Measurements from ENCODE around the gene AP1S1. TPM values are rescaled to one million over a fixed set of nuclear protein-coding genes. Genes with fewer than 3 reads are reported as not detected.
A peak's percentile ranks its signal among the peaks of the same experiment; 100 is the strongest.
"Not testable (repeated sequence)": the region's sequence is repeated elsewhere in the genome, so short reads cannot be mapped to it uniquely, and the experiment has no call there.

Gene AP1S1
- polyA plus RNA-seq, 6 donors from 2014 or later = 3.7 to 10.3 (median 4.9) TPM

DNA sequence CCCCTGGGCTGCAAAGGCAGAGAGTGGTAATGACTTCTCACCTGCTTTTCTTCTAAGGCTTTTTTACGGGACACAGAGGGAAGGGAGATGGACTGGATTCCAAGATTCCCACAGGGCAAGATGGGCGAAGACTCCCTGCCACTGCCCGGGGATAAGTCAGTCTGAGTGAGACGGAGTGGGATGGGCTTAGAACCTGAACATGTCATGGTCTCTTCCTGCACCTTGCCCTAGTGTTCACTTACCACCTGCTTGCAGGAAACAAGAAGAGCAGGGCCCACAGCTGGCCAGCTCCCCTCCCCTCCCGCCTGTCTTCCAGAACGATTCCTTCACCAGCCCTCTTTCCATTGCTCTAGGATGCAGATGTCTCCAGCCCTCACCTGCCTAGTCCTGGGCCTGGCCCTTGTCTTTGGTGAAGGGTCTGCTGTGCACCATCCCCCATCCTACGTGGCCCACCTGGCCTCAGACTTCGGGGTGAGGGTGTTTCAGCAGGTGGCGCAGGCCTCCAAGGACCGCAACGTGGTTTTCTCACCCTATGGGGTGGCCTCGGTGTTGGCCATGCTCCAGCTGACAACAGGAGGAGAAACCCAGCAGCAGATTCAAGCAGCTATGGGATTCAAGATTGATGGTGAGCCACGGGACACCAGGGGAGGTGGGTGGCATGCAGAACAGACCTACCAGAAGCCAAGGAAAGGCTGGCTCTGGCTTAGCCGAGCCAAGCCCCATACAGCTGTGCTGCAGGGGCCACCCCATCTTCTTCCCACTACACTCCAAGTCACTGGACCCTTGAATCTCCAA, 26.0 kb upstream of the AP1S1 start:
- no peaks in the 10 kb centered on the region for H3K36me3 Mint-ChIP-seq
- peaks cover 14 to 30% (median 30%) of the 10 kb centered on the region in 3 donors for H3K4me1 Mint-ChIP-seq
- H3K4me3 Mint-ChIP-seq = no peak overlapping the region
- DNase-seq = no peak
- peaks cover 19 to 65% (median 63%) of the 10 kb centered on the region in 3 donors for H3K27me3 Mint-ChIP-seq
- H3K9me3 Mint-ChIP-seq = peaks cover 0 to 1% (median 0%) of the 10 kb centered on the region in 7 donors
- ATAC-seq (ENCODE audit: low read depth in 2 of 2) = no peak
- no peak overlapping the region for H3K27ac Mint-ChIP-seq

DNA sequence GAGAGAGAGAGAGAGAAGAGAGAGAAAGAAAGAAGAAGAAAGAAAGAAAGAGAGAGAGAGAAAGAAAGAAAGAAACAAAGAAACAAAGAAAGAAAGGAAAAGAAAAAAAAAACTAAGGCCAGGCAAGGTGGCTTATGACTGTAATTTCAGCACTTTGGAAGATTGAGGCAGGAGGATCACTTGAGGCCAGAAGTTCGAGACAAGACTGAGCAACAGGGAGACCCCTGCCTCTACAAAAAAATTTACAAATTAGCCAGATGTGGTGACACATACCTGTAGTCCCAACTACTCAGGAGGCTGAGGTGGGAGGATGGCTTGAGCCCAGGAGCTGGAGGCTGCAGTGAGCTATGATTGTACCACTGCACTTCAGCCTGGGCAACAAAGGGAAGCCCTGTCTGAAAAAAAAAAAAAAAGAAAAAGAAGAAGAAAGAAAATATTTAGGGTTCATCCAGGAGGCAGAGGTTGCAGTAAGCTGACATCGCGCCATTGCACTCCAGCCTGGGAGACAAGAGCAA, 24.6 kb upstream of the AP1S1 start:
- Mint-ChIP-seq H3K27ac (no peak overlapping the region), H3K4me3 (no peak overlapping the region), H3K9me3 (peaks cover 0 to 1% (median 0%) of the 10 kb centered on the region in 7 donors), H3K27me3 (peaks cover 21 to 74% (median 74%) of the 10 kb centered on the region in 3 donors), H3K36me3 (no peaks in the 10 kb centered on the region), H3K4me1 (peaks cover 14 to 29% (median 25%) of the 10 kb centered on the region in 3 donors)
- no peak for ATAC-seq (ENCODE audit: low read depth in 2 of 2)
- no peak for DNase-seq

DNA sequence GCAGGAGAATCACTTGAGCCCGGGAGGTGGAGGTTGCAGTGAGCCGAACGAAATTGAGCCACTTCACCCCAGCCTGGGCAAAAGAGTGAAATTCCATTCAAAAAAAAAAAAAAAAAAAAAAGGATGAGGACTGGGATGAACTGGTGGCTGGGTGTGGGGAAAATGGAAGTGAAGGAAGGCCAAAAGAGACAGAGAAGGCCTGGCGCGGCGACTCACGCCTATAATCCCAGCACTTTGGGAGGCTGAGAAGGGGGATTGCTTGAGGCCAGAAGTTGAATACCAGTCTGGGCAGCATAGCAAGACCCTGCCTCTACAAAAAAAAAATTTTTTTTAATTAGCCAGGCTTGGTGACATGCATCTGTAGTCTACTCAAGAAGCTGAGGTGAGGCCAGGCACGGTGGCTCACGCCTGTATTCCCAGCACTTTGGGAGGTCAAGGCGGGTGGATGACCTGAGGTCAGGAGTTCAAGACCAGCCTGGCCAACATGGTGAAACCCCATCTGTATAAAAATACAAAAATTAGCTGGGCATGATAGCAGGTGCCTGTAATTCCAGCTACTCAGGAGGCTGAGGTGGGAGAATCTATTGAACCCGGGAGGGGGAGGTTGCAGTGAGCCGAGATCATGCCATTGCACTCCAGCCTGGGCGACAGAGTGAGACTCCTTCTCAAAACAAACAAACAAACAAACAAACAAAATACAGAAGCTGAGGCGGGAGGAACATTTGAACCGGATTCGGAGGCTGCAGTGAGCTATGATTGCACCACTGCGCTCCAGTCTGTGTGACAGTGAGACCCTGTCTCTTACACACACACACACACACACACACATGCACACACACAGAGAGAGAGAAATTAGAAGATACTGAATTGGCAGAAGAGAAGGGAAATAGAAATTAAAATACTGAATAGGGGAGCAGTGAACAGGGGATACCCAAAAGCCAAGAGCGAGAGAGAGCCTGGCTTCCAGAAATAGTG, 21.4 kb upstream of the AP1S1 start:
- H3K4me1 Mint-ChIP-seq; H3K36me3 Mint-ChIP-seq; DNase-seq; H3K27ac Mint-ChIP-seq; H3K9me3 Mint-ChIP-seq; ATAC-seq (ENCODE audit: low read depth in 2 of 2): not testable (repeated sequence)
- Mint-ChIP-seq H3K27me3 (peaks cover 16 to 80% (median 76%) of the 10 kb centered on the region in 3 donors), H3K4me3 (peak overlapping the region in 1 of 8 donors; percentile 60)

DNA sequence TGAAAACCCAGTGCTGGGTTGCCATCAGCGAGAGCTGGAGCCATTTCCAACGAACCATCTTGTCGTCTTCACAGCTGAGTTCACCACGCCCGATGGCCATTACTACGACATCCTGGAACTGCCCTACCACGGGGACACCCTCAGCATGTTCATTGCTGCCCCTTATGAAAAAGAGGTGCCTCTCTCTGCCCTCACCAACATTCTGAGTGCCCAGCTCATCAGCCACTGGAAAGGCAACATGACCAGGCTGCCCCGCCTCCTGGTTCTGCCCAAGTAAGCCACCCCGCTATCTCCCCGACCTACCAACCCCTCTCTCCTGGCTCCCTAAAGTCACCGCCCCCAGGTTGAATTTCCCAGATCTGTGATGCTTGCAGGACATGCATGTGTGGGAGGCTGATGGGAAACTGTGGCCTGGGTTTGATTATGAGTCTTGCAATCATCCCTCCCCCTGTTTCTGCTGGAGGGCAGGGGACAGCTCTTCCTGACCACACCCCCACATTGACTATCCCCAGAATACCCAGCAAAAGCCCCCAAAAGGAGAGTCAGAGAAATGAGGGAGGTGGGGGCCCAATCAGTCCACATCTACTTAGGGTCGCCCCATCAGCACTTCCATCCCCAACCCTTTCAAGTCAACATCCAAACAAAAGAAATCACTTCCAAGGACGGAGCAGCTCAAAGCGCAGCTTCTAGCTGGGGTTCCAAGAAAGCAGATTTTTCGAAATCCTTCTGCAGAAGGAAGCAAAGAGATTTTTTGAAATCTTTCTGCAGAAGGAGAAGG, 20.5 kb upstream of the AP1S1 start:
- H3K27me3 Mint-ChIP-seq = peaks cover 16 to 83% (median 74%) of the 10 kb centered on the region in 3 donors
- no peaks in the 10 kb centered on the region for H3K9me3 Mint-ChIP-seq
- no peak for ATAC-seq (ENCODE audit: low read depth in 2 of 2)
- H3K4me3 Mint-ChIP-seq = no peak overlapping the region
- H3K4me1 Mint-ChIP-seq = peaks cover 5 to 11% (median 9%) of the 10 kb centered on the region in 3 donors
- no peak overlapping the region for H3K27ac Mint-ChIP-seq
- no peaks in the 10 kb centered on the region for H3K36me3 Mint-ChIP-seq
- no peak for DNase-seq

DNA sequence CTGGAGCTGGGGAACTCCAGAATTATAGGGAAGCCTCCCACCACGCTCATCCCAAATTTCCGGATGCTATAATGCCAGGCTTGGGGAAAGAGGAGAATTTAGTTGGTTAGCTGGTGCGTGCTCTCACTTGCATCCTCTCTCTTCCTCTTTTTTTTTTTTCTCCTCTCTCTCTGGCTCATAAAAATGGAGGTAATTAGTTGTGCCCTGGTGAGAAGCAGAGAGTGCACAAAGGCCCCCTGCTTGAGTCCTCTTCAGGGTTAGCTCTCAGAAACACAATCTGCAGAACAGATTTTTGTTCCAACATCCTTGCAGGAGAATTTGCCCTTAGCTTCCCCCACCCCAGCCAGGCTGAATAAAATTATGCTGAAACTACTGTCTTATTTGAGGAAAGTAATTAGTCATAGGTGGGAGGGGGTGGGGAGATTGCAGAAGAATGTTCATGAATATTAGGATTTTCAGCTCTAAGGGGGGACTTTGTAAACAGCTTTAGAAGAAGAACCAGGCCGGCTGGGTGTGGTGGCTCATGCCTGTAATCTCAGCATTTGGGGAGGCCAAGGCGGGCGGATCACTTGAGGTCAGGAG, 19.8 kb upstream of the AP1S1 start:
- peaks cover 5 to 11% (median 9%) of the 10 kb centered on the region in 3 donors for H3K4me1 Mint-ChIP-seq
- no peaks in the 10 kb centered on the region for H3K9me3 Mint-ChIP-seq
- peaks cover 16 to 79% (median 75%) of the 10 kb centered on the region in 3 donors for H3K27me3 Mint-ChIP-seq
- peak overlapping the region in 1 of 6 donors; percentile 28 for H3K27ac Mint-ChIP-seq
- H3K36me3 Mint-ChIP-seq = no peaks in the 10 kb centered on the region
- DNase-seq = no peak
- ATAC-seq (ENCODE audit: low read depth in 2 of 2) = no peak
- H3K4me3 Mint-ChIP-seq = no peak overlapping the region

DNA sequence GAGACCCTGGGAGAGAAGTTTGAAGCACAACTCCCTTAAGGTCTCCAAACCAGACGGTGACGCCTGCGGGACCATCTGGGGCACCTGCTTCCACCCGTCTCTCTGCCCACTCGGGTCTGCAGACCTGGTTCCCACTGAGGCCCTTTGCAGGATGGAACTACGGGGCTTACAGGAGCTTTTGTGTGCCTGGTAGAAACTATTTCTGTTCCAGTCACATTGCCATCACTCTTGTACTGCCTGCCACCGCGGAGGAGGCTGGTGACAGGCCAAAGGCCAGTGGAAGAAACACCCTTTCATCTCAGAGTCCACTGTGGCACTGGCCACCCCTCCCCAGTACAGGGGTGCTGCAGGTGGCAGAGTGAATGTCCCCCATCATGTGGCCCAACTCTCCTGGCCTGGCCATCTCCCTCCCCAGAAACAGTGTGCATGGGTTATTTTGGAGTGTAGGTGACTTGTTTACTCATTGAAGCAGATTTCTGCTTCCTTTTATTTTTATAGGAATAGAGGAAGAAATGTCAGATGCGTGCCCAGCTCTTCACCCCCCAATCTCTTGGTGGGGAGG, 16.5 kb upstream of the AP1S1 start:
- peak overlapping the region in 3 of 6 donors; percentile 47 to 88 (median 51) for H3K27ac Mint-ChIP-seq
- H3K4me1 Mint-ChIP-seq = peaks cover 5 to 12% (median 11%) of the 10 kb centered on the region in 3 donors
- H3K27me3 Mint-ChIP-seq = peaks cover 9 to 67% (median 65%) of the 10 kb centered on the region in 3 donors
- DNase-seq (no peak), ATAC-seq (ENCODE audit: low read depth in 2 of 2) (no peak)
- H3K36me3 Mint-ChIP-seq = no peaks in the 10 kb centered on the region
- no peak overlapping the region for H3K4me3 Mint-ChIP-seq
- H3K9me3 Mint-ChIP-seq = no peaks in the 10 kb centered on the region

DNA sequence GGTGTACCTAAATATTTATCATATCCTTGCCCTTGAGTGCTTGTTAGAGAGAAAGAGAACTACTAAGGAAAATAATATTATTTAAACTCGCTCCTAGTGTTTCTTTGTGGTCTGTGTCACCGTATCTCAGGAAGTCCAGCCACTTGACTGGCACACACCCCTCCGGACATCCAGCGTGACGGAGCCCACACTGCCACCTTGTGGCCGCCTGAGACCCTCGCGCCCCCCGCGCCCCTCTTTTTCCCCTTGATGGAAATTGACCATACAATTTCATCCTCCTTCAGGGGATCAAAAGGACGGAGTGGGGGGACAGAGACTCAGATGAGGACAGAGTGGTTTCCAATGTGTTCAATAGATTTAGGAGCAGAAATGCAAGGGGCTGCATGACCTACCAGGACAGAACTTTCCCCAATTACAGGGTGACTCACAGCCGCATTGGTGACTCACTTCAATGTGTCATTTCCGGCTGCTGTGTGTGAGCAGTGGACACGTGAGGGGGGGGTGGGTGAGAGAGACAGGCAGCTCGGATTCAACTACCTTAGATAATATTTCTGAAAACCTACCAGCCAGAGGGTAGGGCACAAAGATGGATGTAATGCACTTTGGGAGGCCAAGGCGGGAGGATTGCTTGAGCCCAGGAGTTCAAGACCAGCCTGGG, 15.9 kb upstream of the AP1S1 start:
- no peaks in the 10 kb centered on the region for H3K36me3 Mint-ChIP-seq
- H3K27ac Mint-ChIP-seq = peak overlapping the region in 3 of 6 donors; percentile 47 to 63 (median 51)
- no peak overlapping the region for H3K4me3 Mint-ChIP-seq
- H3K27me3 Mint-ChIP-seq = peaks cover 10 to 66% (median 65%) of the 10 kb centered on the region in 3 donors
- ATAC-seq (ENCODE audit: low read depth in 2 of 2) (peak; percentile 86 to 93), DNase-seq (peak; percentile 28)
- H3K4me1 Mint-ChIP-seq = peaks cover 6 to 15% (median 11%) of the 10 kb centered on the region in 3 donors
- H3K9me3 Mint-ChIP-seq = no peaks in the 10 kb centered on the region

DNA sequence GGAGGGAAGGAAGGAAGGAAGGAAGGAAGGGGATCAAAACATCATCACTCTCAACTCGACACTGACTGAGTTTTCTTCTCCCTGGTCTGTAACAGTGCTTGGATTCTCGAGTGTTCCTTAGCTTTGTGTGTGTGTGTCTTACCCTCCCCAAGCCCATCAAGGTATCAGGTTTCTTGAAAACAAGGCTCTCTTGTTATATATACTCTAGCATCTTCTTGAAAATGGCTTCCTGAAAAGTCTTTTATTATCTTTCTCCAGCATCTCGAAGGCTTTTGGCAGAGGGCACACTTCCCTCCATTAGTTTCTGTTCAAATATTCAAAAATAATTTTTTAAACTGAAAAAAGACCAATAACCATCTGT, 14.0 kb upstream of the AP1S1 start:
- H3K4me1 Mint-ChIP-seq = peaks cover 9 to 17% (median 11%) of the 10 kb centered on the region in 3 donors
- DNase-seq = no peak
- H3K9me3 Mint-ChIP-seq = no peaks in the 10 kb centered on the region
- peaks cover 19 to 62% (median 61%) of the 10 kb centered on the region in 3 donors for H3K27me3 Mint-ChIP-seq
- H3K36me3 Mint-ChIP-seq = no peaks in the 10 kb centered on the region
- no peak overlapping the region for H3K4me3 Mint-ChIP-seq
- no peak for ATAC-seq (ENCODE audit: low read depth in 2 of 2)
- no peak overlapping the region for H3K27ac Mint-ChIP-seq

DNA sequence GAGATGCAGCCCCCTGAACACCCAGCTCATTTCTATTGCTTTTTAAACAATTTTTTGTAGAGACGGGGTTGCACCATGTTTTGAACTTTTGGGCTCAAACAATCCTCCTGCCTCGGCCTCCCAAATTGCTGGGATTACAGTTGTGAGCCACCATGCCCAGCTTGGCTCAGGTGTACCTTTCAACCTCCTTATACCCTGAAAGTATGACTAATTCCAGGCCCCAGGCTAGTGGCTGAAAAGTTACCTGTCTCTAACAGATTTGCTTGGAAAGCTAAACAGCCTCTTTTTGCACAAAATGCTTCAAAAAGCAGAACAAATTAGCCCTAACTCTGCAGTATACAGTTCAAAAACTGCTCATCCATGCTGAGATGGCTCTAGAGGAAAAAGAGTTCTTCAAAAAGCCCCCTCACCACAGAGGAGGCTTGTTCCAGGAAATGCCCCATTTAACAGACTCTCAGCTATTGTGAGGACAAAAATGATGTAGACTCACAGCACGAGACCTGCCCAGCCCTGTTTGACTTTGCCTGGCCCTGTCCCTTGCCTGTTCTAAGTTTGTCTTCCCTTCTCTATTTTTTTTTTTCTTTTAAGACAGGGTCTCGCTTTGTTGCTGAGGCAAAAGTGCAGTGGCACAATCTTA, 13.4 kb upstream of the AP1S1 start:
- Mint-ChIP-seq H3K36me3 (no peaks in the 10 kb centered on the region), H3K9me3 (no peaks in the 10 kb centered on the region), H3K4me1 (peaks cover 9 to 17% (median 11%) of the 10 kb centered on the region in 3 donors), H3K27me3 (peaks cover 19 to 62% (median 58%) of the 10 kb centered on the region in 3 donors), H3K27ac (peak overlapping the region in 1 of 6 donors; percentile 34), H3K4me3 (no peak overlapping the region)
- ATAC-seq (ENCODE audit: low read depth in 2 of 2) (no peak), DNase-seq (no peak)

DNA sequence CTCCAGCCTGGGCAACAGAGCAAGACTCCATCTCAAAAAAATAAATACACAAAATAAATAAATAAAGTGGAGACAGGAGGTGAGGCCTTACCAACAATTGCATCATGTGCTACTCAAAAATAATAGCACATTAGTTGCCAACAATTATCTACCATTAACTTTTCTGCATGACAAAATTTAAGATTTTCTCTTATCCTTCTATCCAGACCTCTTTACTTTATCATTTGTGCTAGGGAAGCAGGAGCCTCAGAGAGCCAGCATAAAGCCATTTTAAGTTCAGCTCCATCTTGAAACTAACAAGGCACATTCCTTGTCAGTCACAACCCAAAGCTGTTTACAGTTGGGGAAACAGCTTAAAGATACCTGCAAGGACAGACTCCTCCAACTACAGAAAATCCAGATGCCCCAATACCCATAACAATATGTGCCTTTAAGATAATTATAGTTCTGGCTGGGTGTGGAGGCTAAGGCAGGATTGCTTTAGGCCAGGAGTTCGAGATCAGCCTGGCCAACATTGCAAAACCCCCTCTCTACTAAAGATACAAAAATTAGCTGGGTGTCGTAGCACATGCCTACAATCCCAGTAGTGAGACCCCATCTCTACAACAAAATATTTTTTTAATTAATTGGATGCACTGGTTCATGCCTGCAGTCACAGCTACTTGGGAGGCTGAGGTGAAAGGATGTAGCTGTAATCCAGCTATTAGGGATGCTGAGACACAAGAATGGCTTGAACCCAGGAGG, 2.2 kb upstream of the AP1S1 start:
- Mint-ChIP-seq H3K9me3 (peaks cover 0 to 1% (median 0%) of the 10 kb centered on the region in 7 donors), H3K4me1 (peaks cover 13 to 20% (median 19%) of the 10 kb centered on the region in 3 donors), H3K36me3 (no peaks in the 10 kb centered on the region), H3K4me3 (peak overlapping the region in 4 of 8 donors; percentile 9 to 90 (median 34)), H3K27ac (peak overlapping the region in 1 of 6 donors; percentile 64), H3K27me3 (peaks cover 10 to 19% (median 15%) of the 10 kb centered on the region in 3 donors)
- DNase-seq = no peak
- ATAC-seq (ENCODE audit: low read depth in 2 of 2) = no peak

DNA sequence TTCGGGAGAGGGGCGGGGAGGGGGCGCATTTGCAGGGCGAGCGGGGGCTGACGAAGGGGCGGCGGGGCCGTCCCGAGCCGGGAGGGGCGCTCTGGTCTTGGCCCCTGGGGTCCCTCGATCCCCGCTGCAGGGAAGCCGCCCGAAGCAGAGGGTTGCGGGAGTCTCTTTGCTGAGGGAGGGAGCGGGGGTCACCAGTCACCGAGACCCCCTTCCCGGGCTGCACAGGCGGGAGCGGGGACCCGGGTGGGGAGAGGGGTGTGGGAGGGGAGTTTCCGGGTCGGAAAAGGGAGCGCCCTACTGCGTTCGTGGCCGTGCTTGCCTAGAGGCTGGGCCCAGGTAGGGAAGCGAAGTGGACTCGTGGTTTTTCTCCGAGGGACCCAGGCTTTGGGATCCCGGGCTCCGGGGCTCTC, 422 bp downstream of the AP1S1 start:
- peaks cover 0 to 7% of the 10 kb centered on the region in 2 donors for H3K36me3 Mint-ChIP-seq
- peaks cover 0 to 1% (median 0%) of the 10 kb centered on the region in 7 donors for H3K9me3 Mint-ChIP-seq
- no peak overlapping the region for H3K27ac Mint-ChIP-seq
- peak overlapping the region; percentile 70 to 93 (median 84) for H3K4me3 Mint-ChIP-seq
- H3K4me1 Mint-ChIP-seq = peaks cover 13 to 22% (median 20%) of the 10 kb centered on the region in 3 donors
- DNase-seq (no peak), ATAC-seq (ENCODE audit: low read depth in 2 of 2) (peak; percentile 5 to 8)
- peaks cover under 1 to 3% (median 2%) of the 10 kb centered on the region in 3 donors for H3K27me3 Mint-ChIP-seq

Data from naive B cell (primary cell).